ENCODE results near the gene CALCOCO1.
"Not testable (repeated sequence)": the region's sequence is repeated elsewhere in the genome, so short reads cannot be mapped to it uniquely, and the experiment has no call there.

Gene CALCOCO1

DNA sequence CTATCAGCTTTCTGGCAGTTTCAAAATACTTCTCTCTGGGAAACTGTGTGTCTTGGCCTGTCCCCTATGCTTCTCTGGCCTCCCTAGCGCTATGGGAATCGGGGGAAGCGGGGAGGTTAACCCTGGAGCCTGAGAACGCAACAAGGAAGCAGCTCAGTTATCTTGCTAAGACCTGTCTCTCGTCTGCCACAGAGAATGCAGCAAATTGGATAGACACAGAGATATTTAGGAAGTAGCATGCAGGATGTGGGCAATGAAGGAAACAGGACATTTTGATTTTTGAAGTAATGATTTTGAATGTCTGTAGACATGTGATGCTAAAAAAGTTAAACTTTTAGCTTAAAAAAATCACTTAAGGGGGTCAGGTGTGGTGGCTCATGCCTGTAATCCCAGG, 6.6 kb upstream of the CALCOCO1 start:
- DNase-seq (ENCODE audit: low read depth in 4 of 4, low spot score in 1 of 4) = no peak

DNA sequence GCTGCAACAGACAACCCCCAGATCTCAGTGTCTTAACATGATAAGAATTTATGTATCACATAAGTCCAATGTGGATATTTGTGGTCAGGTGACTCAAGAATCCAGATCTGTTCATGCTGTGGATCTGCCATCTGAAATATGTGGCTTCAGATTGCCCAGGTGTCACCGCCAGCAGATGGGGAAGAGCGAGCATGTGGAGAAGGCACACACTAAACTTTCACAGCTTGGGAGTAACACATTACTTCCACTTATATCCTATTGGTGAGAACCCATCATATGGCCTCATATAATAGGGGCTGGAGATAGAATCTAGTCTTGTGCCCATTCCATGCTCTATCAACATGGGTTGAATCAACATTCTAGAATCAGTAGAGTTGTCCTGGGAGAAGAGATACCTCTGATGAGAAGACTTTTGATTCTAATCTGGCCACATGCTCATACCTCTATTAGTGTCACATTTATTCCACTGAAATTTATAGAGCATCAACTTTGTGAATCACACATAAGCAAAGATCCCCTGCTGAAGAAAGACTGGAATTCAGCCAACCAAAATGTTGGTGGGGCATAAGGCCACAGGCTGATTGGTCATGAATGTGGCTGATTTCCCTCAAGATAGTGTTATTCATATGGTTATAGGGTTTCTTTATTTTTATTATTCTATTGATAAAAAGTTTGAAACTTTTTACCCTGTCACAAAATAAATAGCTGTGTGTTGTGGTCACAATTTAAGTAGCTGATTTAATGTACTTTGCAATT, 6.0 kb upstream of the CALCOCO1 start:
- no peak for DNase-seq (ENCODE audit: low read depth in 4 of 4, low spot score in 1 of 4)

DNA sequence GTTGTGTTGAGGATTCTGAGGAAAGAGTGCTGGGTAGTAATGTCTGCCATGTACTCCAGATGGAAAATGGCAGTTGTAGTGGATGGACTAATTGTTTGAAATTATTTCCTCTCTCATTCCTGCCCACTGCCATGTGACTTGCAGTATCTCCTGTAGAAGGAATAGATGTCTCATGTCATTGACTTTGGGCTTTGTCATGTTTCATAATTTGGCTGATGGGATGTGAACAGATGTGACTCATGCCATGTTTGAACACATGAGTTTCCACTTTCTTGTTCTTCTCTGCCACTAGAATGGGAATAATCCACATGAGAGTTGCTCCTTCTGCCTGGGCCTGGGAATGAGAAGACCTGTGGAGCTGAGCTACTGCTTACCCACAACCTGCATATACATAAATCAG, 2.4 kb upstream of the CALCOCO1 start:
- DNase-seq (ENCODE audit: low read depth in 4 of 4, low spot score in 1 of 4) = no peak

- DNase-seq (ENCODE audit: low read depth in 4 of 4, low spot score in 1 of 4) = no peak
Observed at GRCh38 chr12:53728206-53728605, 954 bp upstream of the CALCOCO1 start.

GRCh38 chr12:53726946-53727309, 324 bp downstream of the CALCOCO1 start:
- DNase-seq (ENCODE audit: low read depth in 4 of 4, low spot score in 1 of 4) = no peak

DNA sequence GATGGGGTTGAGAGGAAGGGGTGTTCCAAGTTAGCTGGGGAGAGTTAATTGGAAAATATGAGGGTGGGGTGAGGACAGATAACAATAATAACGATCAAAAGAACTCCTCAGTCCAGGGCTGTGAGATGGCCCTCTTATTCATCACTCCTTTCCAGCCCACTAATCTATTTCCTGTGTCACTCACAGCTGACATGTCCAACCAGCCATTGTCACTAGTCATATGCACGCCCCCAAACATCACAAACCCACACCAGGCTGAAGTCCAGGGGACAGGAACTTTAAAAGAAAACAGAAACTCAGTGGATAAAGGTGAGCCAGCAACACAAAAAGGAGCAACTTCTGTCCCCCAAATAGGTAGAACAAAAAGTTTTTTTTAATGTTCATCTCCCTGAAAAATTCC, 911 bp downstream of the CALCOCO1 start:
- DNase-seq (ENCODE audit: low read depth in 4 of 4, low spot score in 1 of 4) = no peak

- DNase-seq (ENCODE audit: low read depth in 4 of 4, low spot score in 1 of 4) = no peak
Observed at GRCh38 chr12:53725824-53726223, 1.4 kb downstream of the CALCOCO1 start.

DNA sequence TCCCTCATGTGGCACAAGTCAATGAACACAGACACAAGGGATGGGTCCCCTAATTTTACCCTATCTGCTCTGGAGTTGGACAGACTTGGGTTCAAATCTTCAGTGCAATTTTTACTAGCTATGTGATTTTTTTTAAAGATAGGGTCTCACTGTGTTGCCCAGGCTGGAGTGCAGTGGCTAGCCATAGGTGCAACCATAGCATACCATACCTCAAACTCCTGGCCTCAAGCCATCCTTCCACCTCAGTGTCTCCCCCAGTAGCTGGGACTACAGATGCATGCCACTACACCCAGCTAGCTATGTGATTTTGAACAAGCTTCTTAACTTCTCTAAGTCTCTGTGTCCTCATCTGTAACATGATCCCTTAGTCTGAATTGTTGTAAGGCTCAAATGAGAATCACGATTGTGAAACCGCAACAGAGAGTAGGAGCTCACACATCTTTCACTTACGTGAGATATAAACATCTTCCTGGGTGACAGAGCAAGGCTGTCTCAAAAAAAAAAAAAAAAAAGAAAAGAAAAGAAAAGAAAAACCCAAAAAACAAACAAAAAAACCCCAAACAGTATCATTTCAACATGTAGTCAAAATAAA, 4.7 kb downstream of the CALCOCO1 start:
- no peak for DNase-seq (ENCODE audit: low read depth in 4 of 4, low spot score in 1 of 4)

DNA sequence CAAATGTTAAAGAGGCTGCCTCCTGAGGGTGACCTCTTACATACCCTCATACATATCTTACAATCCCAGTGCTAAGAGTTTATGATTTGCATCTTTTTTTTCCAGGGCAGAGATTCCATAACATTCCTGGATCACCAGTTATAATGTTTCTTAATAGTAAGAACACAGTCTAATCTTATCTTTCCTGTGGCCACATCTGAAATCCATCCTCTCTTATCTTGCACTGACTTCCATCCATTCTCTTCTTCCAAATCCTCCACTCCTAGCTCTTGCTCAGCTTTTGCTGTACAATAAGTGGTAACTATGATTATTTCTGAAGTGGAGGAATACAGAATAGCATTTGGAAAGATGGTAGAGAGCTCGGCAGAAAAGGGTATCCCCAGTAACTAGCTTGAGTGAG, 6.3 kb downstream of the CALCOCO1 start:
- DNase-seq (ENCODE audit: low read depth in 4 of 4, low spot score in 1 of 4) = no peak

DNA sequence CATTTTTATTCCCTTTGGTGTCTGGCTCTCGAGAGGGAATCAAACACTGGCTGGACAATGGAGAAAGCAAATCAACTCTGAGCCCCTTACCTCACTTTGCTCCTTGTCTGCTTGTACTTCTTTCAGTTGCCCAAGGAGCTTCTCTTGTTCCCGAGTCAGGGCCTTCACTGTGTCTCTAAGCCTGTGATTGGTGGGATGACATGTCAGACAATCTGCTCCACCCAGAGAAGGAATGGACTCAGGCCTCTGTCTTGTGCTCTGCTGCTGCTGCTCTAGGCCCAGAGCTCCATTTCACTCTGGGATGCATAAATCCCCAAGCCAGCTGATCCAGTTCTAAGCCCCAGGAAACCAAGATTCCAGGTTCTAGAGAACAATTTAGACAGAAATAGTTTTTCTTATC, 7.6 kb downstream of the CALCOCO1 start:
- DNase-seq (ENCODE audit: low read depth in 4 of 4, low spot score in 1 of 4) = no peak

DNA sequence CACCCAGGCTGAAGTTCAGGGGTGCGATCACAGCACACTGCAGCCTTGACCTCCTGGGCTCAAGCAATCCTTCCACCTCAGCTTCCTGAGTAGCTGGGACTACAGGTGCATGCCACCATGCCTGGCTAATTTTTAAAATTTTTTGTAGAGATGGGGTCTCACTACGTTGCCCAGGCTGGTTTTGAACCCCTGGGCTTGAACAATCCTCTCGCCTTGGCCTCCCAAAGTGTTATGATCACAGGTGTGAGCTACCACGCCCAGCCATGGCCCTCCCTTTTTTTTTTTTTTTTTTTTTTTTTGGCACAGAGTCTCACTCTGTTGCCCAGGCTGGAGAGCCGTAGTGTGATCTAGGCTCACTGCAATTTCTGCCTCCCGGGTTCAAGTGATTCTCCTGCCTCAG, 8.7 kb downstream of the CALCOCO1 start:
- DNase-seq (ENCODE audit: low read depth in 4 of 4, low spot score in 1 of 4) = not testable (repeated sequence)

- DNase-seq (ENCODE audit: low read depth in 4 of 4, low spot score in 1 of 4) = no peak
Observed at GRCh38 chr12:53717319-53717718, 9.9 kb downstream of the CALCOCO1 start.

- no peak for DNase-seq (ENCODE audit: low read depth in 4 of 4, low spot score in 1 of 4)
Observed at GRCh38 chr12:53714004-53714403, 13.2 kb downstream of the CALCOCO1 start.

GRCh38 chr12:53713516-53713915, 13.7 kb downstream of the CALCOCO1 start:
- no peak for DNase-seq (ENCODE audit: low read depth in 4 of 4, low spot score in 1 of 4)

- DNase-seq (ENCODE audit: low read depth in 4 of 4, low spot score in 1 of 4) = no peak
Observed at GRCh38 chr12:53712059-53712643, 15.1 kb downstream of the CALCOCO1 start.

DNA sequence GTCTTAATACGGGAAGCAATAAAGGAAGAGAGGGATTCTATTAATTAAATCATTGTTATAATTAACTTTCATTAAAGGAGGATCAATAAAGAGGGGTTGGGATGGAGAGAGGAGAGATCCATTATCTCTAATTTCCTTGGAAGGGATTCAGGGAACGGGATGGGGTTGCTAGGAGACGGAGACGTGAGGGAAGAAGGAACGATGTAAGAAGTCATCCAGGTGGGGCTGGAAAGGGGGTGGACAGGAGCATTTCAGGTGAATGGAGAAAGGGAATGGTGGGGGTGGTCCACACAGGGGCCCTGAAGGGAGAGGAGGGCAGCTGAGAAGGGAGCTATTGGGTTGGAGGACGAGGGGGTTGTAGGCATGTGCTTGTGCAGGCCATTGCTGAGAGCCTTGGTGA, 17.2 kb downstream of the CALCOCO1 start:
- DNase-seq (ENCODE audit: low read depth in 4 of 4, low spot score in 1 of 4) = no peak

- DNase-seq (ENCODE audit: low read depth in 4 of 4, low spot score in 1 of 4) = no peak
Observed at GRCh38 chr12:53709671-53710070, 17.6 kb downstream of the CALCOCO1 start.

GRCh38 chr12:53706080-53706479, 21.2 kb downstream of the CALCOCO1 start:
- no peak for DNase-seq (ENCODE audit: low read depth in 4 of 4, low spot score in 1 of 4)

- no peak for DNase-seq (ENCODE audit: low read depth in 4 of 4, low spot score in 1 of 4)
Observed at GRCh38 chr12:53703756-53704155, 23.5 kb downstream of the CALCOCO1 start.

GRCh38 chr12:53701518-53702264, 25.6 kb downstream of the CALCOCO1 start:
- peak; percentile 49 to 66 (median 54) for DNase-seq (ENCODE audit: low read depth in 4 of 4, low spot score in 1 of 4)

DNA sequence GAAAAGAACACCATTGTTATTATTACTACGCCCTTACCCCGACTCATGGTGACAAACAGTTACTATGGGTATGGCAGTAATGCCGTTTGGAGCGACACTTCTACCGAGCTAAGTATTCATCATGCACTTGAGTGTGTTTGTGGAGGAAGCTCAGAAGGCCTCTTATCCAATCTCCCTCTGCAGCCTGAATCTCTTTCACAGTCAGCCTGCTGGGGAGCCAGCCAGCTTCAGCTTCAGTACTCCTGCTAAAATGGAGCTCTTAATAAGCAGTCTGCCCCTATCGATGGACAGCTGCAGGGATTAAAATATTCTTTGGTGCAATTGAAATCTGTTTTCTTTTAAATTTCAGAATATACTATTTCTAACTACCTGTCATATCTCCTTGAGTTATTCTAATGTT, 26.7 kb downstream of the CALCOCO1 start:
- no peak for DNase-seq (ENCODE audit: low read depth in 4 of 4, low spot score in 1 of 4)

DNA sequence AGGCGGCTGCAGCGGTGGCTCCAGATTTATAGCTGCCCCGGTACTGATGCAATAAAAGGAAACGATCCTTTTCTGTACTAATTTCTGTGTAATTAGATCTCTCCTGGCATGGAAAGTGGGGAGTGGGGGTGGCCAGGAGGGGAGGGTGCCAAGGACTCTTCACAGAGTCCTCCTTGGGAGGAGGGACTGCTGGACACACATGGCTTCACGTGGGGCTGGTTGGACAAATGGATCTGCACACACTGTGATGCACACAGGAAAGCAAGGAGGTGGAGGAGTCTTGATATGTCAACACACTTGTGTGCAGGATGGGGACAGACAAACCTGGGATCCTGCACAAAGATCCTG, 27.6 kb downstream of the CALCOCO1 start:
- DNase-seq (ENCODE audit: low read depth in 4 of 4, low spot score in 1 of 4) = no peak

All from stimulated activated CD4-positive, alpha-beta T cell treated with anti-CD3 and anti-CD28 coated beads, Interleukin-1b, Interleukin-23, amount 100 ng/mL, for 24 hours (primary cell).